Measurements from ENCODE around the gene ZNF211.

ZNF211 gene

DNA sequence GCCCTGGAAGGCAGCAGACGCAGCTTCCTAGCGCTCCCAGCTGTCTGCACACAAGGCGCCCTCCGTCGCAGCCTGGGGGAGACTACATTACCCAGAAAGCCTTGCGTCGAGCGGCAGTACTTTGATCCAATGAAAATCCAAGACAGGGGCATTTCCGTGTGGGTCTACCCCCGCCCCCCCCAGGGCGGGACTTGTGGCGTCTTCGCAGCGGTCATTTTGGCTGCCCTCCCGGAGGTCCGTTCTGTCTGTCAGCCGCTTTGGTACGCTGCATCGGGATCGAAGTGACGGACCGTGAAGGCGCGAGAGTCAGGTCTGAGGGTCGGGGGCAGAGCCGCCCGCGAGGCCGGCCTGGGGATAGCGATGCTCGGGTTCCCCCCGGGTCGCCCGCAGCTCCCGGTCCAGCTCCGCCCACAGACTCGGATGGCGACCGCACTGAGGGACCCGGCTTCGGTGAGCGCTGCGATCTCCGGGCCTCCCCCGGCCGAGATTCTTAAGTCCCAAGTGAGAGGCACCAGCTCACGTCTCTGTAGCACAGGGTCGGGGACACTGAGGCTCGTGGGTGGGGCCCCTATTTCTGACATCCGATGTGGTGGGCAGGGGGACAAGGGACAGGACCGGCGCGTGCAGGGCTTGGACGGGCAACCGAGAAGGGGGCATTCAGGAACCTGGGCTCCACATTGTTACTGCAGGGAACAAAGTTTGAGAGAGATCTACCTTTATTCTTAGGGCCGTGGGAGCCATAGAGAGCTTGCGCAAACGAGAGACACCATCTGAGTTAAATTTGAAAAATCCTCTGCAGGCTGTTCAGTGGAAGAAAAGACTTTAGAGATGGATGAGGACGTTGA, at the start of gene ZNF211:
ZNF211 (plus strand) TSS at position 182 of the 845 bp plus-strand sequence; CDS start at position 361, 179 bp downstream.
- DNase-seq, result peak; percentile 76

DNA sequence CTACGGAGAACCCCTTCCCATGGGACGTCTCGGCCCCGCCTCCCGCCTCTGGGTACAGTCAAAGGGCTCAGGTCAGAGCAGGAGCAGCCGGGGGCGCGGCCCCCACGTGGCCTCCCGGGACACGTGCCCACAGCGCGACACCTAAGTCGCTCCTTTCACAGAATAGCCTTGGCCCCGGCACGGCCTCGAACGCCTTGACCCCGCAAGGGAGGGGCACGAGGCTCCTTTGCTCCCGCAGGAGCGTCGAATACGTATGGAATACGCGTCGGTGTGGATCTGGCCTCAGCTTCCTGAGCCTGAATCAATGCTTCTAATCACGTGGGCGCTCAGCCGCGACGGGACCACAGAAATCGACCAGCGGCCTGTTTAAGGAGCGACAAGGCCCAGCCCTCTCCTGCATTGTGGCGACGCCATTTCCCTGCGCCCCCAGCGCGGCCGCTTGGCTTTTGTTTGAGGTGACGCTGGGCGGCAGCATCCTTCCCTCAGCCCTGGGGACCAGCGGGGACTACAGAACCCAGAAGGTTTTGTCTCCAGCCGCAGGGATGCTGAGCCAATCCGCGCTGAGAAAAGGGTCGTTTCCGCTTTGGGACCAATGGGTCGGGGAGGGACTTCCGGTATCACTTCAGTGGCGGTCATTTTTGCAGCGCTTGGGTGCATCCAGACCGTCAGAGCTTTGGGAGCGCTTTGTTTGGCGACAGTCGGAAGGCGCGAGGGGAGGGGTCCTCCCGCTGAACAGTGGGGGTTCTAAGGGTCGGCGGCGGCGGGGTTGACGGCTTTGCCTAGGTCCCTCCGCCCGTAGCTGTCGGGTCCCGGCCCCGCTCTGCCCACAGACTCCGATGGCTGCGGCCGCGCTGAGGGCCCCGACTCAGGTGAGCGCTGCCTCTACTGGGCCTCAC, 49.2 kb upstream of the ZNF211 start, which contains the start of gene ZIK1:
ZIK1 (plus strand) TSS at position 625 of the 896 bp plus-strand sequence; CDS start at position 837, 212 bp downstream.
- peak; percentile 94 for DNase-seq

DNA sequence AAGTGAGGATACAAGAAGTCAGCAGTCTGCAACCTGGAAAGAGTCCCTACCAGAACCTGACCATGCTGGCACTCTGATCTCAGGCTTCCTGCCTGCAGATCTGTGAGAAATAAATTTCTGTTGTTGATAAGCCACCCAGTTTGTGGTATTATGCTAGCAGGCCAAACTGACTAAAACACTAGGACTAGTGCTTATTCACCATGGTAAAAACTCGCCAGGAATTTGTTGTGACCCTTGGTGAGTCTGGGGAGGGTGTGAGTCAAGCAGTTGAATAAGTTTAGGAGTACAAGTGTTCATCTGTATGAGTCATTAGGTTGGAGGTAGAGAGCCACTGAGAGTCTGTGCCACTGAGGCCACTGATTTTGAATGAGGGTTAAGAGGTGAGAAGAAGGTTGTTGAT, 45.4 kb upstream of the ZNF211 start:
- DNase-seq, result no peak

DNA sequence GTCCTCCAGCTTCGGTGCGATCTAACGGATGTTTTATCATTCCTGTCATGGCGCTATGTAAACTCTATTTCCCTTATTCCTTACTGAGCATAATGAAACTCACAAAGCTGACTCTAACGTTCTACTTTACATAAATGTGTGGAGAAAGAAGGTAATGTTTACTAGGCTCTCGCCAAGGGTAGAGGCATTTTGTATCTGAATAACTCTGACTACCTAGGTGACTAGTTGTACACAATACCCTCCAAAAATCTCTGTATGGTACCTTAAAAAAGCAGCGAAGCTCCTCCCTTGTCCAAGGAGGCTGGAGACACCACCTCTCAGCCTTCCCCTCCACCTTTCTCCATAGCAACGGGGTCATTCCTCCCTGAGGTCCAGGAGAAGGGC, 33.6 kb upstream of the ZNF211 start:
- DNase-seq, result no peak

DNA sequence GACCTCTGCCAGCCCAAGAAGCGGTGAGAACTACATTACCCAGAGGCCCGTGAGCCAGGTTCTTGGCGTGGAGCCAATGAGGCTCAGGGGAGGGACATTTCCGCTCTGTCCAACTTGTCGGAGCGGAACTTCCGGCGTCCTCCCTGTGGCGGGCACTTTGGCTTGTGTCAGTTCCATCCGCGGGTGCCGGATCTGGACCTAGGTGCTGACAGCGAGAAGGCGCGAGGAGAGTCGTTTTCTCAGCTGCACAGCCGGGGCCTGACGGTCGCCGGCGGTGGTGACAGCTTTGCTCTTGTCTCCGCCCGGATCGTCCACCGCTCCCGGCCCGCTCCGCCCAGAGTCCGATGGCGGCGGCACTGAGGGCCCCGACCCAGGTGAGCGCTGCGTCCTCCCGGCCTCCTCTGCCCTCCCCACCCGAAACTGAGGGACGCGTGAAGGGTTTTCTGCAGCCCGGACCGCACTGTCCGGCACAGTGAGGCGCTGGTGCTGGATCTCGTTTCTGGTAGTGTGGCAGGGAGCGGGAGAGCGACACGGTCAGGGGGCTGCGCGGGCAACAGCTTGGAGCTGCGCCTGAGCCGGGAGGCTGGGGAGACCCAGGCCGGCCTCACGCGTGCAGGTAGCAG, 33.1 kb upstream of the ZNF211 start, which contains the start of gene ZNF530:
ZNF530 (plus strand) TSS at position 125 of the 623 bp plus-strand sequence. CDS start 4,461 bp downstream, outside the sequence.
- peak; percentile 78 for DNase-seq

DNA sequence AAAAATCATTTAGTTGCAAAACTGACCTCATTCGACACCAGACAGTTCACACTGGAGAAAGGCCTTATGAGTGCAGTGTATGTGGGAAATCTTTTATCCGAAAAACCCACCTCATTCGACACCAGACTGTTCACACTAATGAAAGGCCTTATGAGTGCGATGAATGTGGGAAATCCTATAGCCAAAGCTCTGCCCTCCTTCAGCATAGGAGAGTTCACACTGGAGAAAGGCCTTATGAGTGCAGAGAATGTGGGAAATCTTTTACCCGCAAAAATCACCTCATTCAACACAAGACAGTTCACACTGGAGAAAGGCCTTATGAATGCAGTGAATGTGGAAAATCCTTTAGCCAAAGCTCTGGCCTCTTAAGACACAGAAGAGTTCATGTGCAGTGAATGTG, 26.0 kb upstream of the ZNF211 start:
- no peak for DNase-seq

DNA sequence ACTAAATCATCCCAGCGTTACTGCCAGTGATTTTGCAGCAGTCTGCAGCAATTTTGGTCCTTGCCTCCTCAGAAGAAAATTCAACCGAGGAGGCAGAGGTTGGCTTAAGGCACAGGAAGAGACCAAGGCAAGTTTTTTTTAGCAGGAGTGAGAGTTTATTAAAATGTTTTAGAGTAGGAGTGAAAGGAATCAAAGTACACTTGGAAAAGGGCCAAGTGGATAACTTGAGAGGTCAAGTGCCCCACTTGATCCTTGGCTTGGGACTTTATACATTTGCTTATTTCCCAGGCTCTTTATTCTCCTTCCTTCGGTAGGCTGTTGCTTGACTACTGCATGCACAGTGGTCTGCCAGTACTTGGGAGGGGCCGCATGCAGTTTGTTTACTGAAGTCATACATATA, 21.9 kb upstream of the ZNF211 start:
- DNase-seq, result no peak

DNA sequence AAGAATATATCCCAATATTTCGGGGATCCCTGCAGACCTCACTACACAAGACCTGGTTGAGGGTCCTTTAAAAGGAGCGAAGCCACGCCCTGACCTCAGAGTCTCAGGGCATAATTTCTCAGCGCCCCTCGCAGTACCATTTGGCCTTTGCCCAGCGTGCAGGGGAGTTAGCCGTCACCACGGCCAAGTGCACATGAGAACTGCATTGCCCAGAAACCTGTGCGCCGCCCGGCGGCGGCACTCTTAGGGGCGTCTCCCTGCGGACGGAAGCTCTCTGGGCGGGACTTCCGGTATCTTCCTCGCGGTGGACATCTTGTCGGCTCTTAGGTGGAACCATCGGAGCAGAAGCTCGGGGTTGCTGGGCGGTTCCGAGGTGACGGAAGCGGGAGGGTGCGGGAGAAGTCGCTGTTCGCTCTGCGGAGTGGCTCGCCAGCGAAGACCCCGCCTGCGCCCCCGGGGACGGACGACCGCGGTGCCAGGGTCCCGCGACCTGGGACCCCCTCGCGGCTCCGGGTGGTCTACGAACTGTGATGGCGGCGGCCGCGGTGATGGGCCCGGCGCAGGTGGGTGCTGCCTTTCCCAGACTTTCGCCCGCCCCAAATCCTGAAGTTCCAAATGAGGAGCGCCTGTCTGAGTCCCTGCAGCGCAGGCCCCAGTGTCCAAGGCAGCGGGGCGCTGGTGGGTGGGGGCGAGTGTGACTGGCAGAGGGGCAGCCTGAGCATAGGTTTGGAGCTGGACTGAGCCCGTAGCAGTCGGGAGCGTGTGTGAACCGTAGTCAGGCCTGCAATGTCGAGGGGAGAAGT, 18.8 kb upstream of the ZNF211 start, which contains the start of gene ZNF134:
ZNF134 (plus strand) TSS at position 302 of the 803 bp plus-strand sequence. CDS start 5,227 bp downstream, outside the sequence.
- DNase-seq, result peak; percentile 73

DNA sequence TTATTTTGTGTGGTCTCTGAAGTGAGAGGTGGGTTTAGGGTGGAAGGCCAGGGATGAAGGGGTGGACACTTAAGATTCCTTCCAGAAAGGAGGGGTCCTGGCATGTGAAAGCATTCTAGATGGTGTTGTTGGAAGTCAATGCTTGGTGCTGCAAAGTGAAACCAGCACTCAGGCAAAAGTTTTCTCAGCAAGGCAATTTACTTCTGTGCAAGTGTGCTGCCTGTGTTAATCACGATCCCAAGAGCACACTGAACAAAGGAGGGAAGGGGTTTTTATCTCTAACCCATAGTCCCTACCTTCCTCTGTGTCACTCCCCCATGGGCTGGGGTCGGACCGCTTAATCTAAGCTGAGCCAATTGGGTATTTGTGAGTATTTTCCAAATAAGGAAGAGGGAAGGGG, 17.6 kb upstream of the ZNF211 start:
- no peak for DNase-seq

DNA sequence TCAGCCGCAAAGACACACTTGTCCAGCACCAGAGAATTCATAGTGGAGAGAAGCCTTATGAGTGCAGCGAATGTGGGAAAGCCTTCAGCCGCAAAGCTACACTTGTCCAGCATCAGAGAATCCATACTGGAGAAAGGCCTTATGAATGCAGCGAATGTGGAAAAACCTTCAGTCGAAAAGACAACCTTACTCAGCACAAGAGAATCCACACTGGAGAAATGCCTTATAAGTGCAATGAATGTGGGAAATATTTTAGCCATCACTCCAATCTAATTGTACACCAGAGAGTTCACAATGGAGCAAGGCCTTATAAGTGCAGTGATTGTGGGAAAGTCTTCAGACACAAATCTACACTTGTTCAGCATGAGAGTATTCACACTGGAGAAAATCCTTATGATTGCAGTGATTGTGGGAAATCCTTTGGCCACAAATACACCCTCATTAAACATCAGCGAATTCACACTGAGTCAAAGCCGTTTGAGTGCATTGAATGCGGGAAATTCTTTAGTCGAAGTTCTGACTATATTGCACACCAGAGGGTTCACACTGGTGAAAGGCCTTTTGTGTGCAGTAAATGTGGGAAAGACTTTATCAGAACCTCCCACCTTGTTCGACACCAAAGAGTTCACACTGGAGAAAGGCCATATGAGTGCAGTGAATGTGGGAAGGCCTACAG, 12.2 kb upstream of the ZNF211 start:
- no peak for DNase-seq

DNA sequence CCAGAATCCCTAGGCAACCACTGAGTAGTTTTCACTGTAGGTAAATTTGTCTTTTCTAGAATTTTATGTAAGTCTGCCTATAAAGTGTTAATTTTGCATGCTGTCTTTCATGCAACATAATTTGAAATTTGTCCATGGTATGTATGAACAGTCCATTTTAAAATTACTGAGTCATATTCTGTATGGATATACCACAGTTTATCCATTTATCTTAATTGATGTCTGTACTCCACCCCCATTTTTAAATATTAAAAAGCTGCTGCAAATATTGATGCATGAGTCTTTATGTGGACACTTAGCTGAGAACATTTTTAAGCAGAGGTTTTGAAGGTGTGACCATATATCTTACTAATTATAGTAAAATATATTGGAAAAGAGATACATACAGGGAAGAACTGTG, 9.9 kb upstream of the ZNF211 start:
- no peak for DNase-seq

DNA sequence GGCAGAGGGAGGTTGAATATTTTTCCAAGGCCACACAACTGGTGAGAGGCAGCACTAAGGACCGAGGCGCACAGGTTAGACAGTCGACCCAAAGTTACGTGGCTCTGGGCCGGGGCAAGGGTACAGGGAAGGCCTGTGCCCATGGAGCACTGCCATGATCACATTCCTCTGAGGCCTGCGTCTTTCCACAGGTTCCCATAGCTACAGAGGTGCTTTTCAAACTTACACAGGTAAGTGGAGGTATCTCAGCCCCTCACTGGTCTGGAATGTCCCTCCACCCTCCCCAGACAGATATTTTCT, 814 bp downstream of the ZNF211 start:
- DNase-seq, result no peak

DNA sequence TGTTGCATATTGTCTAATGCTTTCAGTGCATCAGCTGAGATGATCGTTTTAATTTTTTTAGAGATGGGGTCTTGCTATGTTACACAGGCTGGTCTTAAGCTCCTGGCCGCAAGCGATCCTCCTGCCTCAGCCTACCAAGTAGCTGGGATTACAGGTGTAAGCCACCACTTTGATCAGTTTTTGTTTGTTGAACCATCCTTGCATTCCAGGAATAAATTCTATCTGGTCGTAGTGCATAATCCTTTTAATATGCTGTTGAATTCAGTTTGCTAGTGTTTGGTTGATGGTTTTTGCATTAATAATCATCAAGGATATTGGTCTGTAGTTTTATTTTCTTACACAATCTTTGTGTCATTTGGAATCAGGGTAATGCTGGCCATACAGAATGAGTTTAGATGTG, 4.4 kb downstream of the ZNF211 start:
- no peak for DNase-seq

DNA sequence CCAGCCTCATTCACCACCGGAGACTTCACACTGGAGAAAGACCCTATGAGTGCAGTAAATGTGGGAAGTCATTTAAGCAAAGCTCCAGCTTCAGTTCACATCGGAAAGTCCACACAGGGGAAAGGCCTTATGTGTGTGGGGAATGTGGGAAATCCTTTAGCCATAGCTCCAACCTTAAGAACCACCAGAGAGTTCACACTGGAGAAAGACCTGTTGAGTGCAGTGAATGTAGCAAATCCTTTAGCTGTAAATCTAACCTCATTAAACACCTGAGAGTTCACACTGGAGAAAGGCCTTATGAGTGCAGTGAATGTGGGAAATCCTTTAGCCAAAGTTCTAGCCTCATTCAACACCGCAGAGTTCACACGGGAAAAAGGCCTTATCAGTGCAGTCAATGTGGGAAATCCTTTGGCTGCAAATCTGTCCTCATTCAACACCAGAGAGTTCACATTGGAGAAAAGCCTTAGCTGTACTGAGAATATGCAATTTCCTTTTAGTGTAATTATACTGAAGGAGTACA, 8.8 kb downstream of the ZNF211 start:
- no peak for DNase-seq

DNA sequence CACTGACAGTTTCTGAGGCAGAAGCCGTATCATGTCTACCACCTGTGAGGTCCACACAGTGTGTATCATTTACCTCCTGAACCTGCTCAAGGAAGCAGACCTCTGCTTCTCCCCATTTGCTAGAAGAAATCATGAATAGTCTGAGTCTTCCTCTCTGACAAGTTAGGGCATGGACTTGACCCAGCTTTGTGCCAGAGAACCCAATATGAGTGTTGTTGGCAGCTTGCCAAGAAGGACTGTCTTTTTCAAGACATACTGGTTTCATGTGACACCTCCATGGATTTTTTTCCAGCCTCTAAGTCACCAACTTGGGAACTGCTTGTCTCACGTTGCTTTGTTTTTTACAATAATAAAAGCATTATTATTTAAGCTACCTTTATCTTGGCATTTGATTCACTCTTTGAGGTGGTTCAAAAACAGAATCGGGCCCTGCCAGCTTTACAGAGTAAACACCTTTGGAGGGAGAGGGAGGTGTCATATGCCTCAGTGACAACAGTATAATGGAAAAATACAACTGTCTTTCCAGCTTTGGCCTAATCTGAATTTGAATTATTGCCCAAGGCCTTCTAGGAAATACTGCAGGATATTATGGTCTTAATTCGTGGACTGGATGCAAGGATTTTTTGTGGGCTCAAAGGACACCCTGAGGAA, 9.6 kb downstream of the ZNF211 start:
- DNase-seq, result peak; percentile 27

DNA sequence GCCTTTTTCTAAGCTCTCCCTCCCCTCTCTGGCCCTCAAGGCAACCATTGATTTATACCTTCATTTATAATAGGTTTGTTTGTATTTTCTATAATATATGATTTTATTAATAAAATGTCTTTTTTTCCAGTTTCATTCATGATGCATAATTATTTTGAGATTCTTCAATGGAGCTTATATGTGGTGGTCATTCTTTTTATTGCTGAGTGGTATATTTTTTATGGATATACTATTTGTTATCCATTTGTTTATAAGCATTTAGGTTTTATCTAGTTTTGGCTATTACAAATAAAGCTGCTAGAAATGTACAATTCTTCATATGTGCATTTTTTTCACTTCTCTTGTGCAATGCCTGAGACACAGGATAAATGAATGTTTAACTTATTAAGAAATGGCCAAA, 10.8 kb downstream of the ZNF211 start:
- DNase-seq, result no peak

DNA sequence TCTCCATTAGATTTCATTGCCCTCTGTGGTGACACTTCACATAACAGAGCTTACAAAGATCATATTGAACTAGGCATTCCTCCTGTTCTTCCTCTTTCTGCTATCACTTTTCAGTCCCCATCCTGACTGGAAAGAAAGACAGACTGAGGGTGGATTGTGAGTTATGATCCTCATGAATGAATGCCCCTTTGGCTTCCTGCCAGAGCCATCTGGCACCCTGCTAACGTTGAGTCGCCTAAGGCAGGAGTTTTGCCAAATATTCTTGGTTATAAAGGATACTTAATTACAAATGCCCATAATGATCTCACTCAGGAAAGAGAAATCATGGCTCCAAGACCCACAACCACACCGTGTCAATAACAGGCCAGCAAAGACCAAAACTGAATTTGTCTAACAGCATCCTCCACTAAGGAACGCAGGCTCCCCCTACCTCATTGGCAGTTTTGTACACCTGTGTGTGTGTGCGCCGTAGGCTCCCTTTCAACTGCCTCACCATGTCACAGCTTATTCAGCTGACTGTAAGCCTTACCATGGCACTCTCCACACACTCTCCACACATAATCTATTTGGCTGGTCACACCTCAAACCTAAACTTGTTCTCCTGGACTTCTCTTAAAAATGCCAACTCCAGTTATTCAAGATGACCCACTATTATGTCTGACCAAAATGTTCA, 15.5 kb downstream of the ZNF211 start:
- peak; percentile 21 for DNase-seq

DNA sequence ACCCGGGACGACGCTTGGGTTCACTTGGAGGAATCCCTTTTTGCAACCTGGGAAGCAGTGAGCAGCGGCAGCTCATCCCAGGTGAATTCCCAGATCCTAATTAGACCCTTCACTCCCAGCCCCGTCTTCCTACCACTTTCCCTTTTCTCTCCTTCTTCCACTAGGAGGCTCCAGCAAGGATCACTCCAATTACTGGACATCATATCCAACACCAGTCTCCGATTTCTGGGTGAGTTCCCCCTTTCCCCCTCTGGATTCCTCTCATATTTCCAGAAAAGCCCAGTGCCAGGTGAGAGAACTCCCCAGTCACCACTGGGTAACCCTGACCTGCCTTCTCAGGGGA, 18.7 kb downstream of the ZNF211 start:
- no peak for DNase-seq

DNA sequence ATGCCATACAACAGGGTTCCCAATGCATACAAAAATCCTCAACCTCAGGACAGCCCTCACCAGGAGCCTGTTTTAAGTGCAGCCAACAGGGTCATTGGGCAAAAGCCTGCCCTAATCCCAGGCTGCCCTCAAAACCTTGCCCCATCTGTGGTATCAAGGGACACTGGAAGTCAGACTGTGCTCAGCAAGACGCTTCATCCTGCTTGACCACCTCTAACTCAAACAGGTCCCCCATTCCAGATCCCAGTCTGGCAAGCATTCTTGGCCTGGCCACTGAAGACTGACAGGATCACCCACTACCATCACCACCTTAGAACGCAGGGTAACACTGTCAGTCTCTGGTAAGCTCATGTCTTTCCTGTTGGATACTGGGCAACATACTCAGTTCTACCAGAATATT, 20.7 kb downstream of the ZNF211 start:
- no peak for DNase-seq

DNA sequence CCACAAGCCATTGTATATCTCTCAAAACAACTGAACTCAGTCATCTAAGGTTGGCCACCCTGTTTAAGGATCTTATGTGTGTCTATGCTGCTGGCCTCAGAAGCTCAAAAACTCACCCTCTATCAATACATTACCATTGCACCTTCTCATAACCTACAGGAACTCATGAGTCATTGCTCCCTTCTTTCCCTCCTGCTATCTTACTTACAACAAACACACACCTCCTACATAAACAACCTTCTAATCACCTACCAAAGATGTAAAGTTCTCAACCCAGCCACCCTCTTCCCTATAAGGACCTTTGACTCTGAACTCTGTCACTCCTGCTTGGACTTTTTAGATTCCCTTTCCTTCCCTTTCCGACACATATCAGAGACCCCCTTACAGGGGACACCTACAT, 22.5 kb downstream of the ZNF211 start:
- DNase-seq, result no peak

DNA sequence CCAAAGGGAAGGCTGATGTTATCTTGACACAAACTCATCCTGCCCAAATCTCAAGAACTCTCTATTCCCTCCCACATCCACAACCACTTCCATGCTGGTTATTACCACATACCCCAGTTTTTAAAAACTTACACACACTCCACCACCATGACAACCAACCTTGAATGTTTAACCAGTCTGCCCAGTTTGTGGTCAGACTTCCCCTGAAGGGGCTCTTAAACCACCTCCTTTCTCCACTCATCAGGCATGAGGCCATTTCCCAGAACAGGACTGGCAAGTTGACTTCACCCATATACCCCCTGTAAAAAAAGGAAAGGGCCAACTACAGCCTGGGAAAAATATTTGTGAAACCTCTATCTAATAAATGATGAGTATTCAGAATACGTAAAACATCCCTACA, 23.4 kb downstream of the ZNF211 start:
- DNase-seq, result no peak
